KMS-11 (cell line): ENCODE data around the gene COQ8B.
A peak's percentile ranks its signal among the peaks of the same experiment; 100 is the strongest.

Experiments used
- H2AFZ ChIP-seq: fragments of 200-600 bp; sonication (generic); 2 replicates; pipeline ENCODE4 v1.6.1; 2016; ENCODE audit warnings: antibody characterized with exemption, mixed run types, low read depth
- H3K27ac ChIP-seq: fragments of 200-600 bp; sonication (generic); 2 replicates; pipeline ENCODE4 v1.6.1; 2016; ENCODE audit warnings: mild to moderate bottlenecking, mixed run types
- H3K27me3 ChIP-seq: fragments of 200-600 bp; sonication (generic); 2 replicates; pipeline ENCODE4 v1.6.1; 2017; ENCODE audit warnings: mild to moderate bottlenecking, low read depth, mixed run types, moderate library complexity; ENCODE audit not compliant: insufficient read depth
- H3K36me3 ChIP-seq: fragments of 200-600 bp; sonication (generic); 2 replicates; pipeline ENCODE4 v1.6.1; 2017; ENCODE audit warnings: mild to moderate bottlenecking, mixed run types; ENCODE audit not compliant: insufficient read depth
- H3K4me1 ChIP-seq: fragments of 200-600 bp; sonication (generic); 2 replicates; pipeline ENCODE4 v1.6.1; 2016; ENCODE audit warnings: mild to moderate bottlenecking, low read depth, mixed run types; ENCODE audit not compliant: poor library complexity, severe bottlenecking
- H3K4me2 ChIP-seq: fragments of 200-600 bp; sonication (generic); 2 replicates; pipeline ENCODE4 v1.7.0; 2016; ENCODE audit warnings: mild to moderate bottlenecking, mixed run types
- H3K4me3 ChIP-seq: fragments of 200-600 bp; sonication (generic); IDR thresholded peaks from 2 replicates; pipeline ENCODE4 v1.6.1; 2017; ENCODE audit warnings: low read depth, low read length, mixed read lengths; ENCODE audit not compliant: insufficient read depth
- H3K79me2 ChIP-seq: fragments of 200-600 bp; sonication (generic); 2 replicates; pipeline ENCODE4 v1.6.1; 2016; ENCODE audit warnings: low read depth, mixed run types; ENCODE audit not compliant: insufficient read depth
- H3K9ac ChIP-seq: fragments of 200-600 bp; sonication (generic); 2 replicates; pipeline ENCODE4 v1.6.1; 2016; ENCODE audit warnings: mild to moderate bottlenecking, mixed run types
- H4K20me1 ChIP-seq: fragments of 200-600 bp; sonication (generic); 2 replicates; pipeline ENCODE4 v1.6.1; 2016; ENCODE audit warnings: mild to moderate bottlenecking, mixed run types; ENCODE audit not compliant: insufficient read depth
- TF ChIP-seq, protein P1 (sequence below): fragments of 200-600 bp; sonication (generic); conservative IDR thresholded peaks from 2 replicates; pipeline ENCODE4 v1.6.1; 2017; ENCODE audit warnings: low read depth, mild to moderate bottlenecking, antibody characterized with exemption, low read length, moderate library complexity, mixed read lengths

The COQ8B gene

DNA sequence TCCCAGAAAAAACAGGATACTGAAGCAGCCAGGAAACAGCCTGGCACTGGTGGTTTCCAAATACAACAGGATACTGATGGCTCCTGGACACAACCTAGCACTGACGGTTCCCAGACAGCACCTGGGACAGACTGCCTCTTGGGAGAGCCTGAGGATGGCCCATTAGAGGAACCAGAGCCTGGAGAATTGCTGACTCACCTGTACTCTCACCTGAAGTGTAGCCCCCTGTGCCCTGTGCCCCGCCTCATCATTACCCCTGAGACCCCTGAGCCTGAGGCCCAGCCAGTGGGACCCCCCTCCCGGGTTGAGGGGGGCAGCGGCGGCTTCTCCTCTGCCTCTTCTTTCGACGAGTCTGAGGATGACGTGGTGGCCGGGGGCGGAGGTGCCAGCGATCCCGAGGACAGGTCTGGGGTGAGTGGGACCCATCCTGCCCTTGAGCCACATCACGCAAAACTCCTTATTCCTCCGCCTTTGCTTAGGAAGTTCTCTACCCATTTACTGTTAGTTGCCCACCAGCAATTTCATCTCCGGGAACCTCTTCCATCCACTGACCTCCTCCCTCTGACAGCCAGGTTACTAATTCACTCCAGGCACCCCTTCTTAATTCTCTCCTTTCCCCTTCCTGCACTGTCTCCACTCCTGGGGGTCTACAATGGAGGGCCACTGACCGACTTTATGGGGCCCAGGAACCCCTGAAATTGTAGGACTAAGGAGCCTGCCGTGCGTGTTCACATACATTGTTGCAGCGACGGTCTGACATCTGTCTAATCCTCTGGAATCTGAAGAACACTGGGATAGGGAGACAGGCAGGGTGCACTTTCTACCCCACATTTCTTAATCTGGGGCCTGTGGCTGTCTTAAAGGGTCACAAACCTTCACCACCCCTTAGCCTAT lies 1.4 kb upstream of the COQ8B start:
- H3K4me1 ChIP-seq = peaks cover 54% of the 10 kb centered on the region
- H3K9ac ChIP-seq = peak overlapping the region; percentile 40; the same call in 1 of the 2 replicates
- no peak overlapping the region for H3K27ac ChIP-seq
- H2AFZ ChIP-seq = no peak overlapping the region; the same call in 1 of the 2 replicates
- TF ChIP-seq, protein P1, sequence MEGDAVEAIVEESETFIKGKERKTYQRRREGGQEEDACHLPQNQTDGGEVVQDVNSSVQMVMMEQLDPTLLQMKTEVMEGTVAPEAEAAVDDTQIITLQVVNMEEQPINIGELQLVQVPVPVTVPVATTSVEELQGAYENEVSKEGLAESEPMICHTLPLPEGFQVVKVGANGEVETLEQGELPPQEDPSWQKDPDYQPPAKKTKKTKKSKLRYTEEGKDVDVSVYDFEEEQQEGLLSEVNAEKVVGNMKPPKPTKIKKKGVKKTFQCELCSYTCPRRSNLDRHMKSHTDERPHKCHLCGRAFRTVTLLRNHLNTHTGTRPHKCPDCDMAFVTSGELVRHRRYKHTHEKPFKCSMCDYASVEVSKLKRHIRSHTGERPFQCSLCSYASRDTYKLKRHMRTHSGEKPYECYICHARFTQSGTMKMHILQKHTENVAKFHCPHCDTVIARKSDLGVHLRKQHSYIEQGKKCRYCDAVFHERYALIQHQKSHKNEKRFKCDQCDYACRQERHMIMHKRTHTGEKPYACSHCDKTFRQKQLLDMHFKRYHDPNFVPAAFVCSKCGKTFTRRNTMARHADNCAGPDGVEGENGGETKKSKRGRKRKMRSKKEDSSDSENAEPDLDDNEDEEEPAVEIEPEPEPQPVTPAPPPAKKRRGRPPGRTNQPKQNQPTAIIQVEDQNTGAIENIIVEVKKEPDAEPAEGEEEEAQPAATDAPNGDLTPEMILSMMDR = no peak
- no peak overlapping the region for H3K4me3 ChIP-seq
- no peaks in the 10 kb centered on the region for H4K20me1 ChIP-seq
- peak overlapping the region; percentile 95 for H3K4me2 ChIP-seq
- H3K79me2 ChIP-seq = peaks cover 8% of the 10 kb centered on the region; the same call in 1 of the 2 replicates
- H3K36me3 ChIP-seq = no peaks in the 10 kb centered on the region
- no peaks in the 10 kb centered on the region for H3K27me3 ChIP-seq

DNA sequence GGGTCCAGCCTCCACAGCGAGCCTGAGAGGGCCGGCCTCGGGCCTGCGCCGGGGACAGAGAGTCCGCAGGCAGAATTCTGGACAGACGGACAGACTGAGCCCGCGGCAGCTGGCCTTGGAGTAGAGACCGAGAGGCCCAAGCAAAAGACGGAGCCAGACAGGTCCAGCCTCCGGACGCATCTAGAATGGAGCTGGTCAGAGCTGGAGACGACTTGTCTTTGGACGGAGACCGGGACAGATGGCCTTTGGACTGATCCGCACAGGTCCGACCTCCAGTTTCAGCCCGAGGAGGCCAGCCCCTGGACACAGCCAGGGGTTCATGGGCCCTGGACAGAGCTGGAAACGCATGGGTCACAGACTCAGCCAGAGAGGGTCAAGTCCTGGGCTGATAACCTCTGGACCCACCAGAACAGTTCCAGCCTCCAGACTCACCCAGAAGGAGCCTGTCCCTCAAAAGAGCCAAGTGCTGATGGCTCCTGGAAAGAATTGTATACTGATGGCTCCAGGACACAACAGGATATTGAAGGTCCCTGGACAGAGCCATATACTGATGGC lies 716 bp upstream of the COQ8B start:
- peaks cover 54% of the 10 kb centered on the region for H3K4me1 ChIP-seq
- no peaks in the 10 kb centered on the region for H3K36me3 ChIP-seq
- TF ChIP-seq, protein P1 = no peak
- H3K27ac ChIP-seq = peak overlapping the region; percentile 28; the same call in 1 of the 2 replicates
- H3K4me3 ChIP-seq = no peak overlapping the region
- peak overlapping the region; percentile 57 for H2AFZ ChIP-seq
- no peaks in the 10 kb centered on the region for H4K20me1 ChIP-seq
- peak overlapping the region; percentile 95 for H3K4me2 ChIP-seq
- H3K79me2 ChIP-seq = peaks cover 8% of the 10 kb centered on the region; the same call in 1 of the 2 replicates
- H3K9ac ChIP-seq = peak overlapping the region; percentile 71
- no peaks in the 10 kb centered on the region for H3K27me3 ChIP-seq

DNA sequence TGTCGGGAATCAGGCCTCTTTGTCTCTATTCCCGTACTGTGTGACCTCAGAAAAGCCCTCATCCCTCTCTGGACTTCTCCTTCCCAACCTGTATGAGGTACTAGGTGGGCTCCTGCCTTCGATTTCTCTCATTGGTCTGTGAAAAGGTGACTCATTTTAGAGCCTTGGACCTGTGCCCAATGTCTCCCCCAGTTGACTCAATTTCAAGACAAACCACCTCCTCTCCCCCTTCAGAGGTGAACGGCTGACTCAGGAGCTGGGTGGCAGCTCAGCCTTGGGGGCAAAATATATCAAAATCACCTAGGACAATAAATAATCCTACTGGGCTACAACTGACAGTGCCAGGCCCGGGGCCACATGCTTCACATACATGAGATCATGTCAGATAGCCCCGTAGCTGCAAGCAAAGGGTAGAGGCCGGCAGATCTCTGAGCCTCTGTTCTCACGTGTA lies 630 bp downstream of the COQ8B start:
- no peaks in the 10 kb centered on the region for H4K20me1 ChIP-seq
- peak overlapping the region; percentile 95 for H3K4me2 ChIP-seq
- H3K4me3 ChIP-seq = no peak overlapping the region
- no peaks in the 10 kb centered on the region for H3K27me3 ChIP-seq
- H3K79me2 ChIP-seq = peaks cover 8% of the 10 kb centered on the region; the same call in 1 of the 2 replicates
- peak overlapping the region; percentile 57 for H2AFZ ChIP-seq
- no peaks in the 10 kb centered on the region for H3K36me3 ChIP-seq
- H3K27ac ChIP-seq = peak overlapping the region; percentile 17
- peak overlapping the region; percentile 71; the same call in 1 of the 2 replicates for H3K9ac ChIP-seq
- H3K4me1 ChIP-seq = peaks cover 54% of the 10 kb centered on the region
- TF ChIP-seq, protein P1 = no peak

DNA sequence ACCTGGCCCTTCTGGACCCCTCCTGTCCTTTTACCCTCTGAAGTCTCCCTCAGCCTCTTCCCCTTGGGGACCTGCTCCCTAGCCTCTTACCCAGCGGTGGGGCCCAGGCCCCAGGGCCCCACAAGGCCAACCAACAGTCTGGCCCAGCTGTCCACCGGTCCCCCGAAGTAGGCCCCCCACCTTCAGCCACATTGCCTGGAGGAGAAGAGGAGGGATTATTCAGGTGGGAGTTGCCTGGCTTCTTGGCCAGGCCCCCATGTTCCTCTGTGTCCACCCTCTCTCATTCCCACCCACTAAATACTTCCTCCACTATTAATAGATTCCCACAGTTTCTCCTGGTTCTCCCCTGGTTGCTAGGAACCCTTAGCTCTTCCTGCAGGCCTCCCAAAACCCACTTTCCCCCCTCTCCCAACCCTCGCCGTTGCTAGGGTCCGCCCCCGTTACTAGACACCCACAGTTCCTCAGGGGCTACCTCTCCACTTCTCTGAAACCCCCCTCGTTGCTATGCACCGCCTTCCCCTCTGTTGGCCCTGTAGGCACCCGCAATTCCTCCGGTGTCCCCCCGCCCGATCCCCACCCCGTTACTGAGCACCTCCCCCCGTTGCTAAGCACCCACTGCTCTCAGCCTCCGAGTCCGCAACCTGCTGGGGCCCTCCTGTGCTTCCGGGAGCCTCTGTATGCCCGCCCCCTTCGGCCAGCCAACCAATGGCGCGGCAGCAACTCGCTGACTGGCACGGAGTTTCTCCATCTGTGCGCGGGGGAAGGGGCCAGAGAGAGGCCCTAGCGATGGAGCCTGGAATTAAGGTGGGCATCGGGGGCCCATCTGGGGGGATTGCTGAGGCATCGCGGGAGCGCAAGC lies 2.0 kb downstream of the COQ8B start:
- no peak overlapping the region for H3K4me3 ChIP-seq
- H4K20me1 ChIP-seq = no peaks in the 10 kb centered on the region
- peak overlapping the region; percentile 57 for H2AFZ ChIP-seq
- H3K9ac ChIP-seq = peak overlapping the region; percentile 60; the same call in 1 of the 2 replicates
- TF ChIP-seq, protein P1 = no peak
- H3K27me3 ChIP-seq = no peaks in the 10 kb centered on the region
- no peaks in the 10 kb centered on the region for H3K36me3 ChIP-seq
- peaks cover 43% of the 10 kb centered on the region for H3K4me1 ChIP-seq
- peaks cover 8% of the 10 kb centered on the region; the same call in 1 of the 2 replicates for H3K79me2 ChIP-seq
- H3K27ac ChIP-seq = peak overlapping the region; percentile 59
- H3K4me2 ChIP-seq = peak overlapping the region; percentile 95
